K562 (cell line): Measurements from ENCODE around the gene ARHGAP22. TPM values are rescaled to one million over a fixed set of nuclear protein-coding genes. Genes with fewer than 3 reads are reported as not detected.

Experiments
- ATAC-seq: fragments of 200-7000 bp; cut with Tn5 transposase; 3 replicates; pipeline ENCODE4 v1.9.1; 2020; ENCODE audit warnings: moderate library complexity
- BruUV-seq: library from RNA; stranded (reverse); fragments of 400-500 nt; replicated peaks from 2 replicates; lab custom pipeline; 2021; lab: Mats Ljungman, UMichigan
- CTCF ChIA-PET: fragments of 300-600 bp; formaldehyde crosslinking; extraction: SDS; loops from one replicate; lab custom pipeline; 2021; ENCODE audit warnings: low intra/inter-chr PET ratio; lab: Yijun Ruan, JAX
- POLR2A ChIA-PET: fragments of 300-600, 350-650 bp; sonication (Branson Sonifier 250); formaldehyde crosslinking; extraction: SDS; loops from one replicate; lab custom pipeline; 2021; ENCODE audit warnings: antibody characterized with exemption, inconsistent platforms; lab: Yijun Ruan, JAX
- DNase-seq, 4 experiments: peaks; one replicate each; pipeline versions ENCODE4 v3.0.0 to v3.0.0-alpha.2; 2011 to 2018; ENCODE audit warnings: low spot score in 3 of 4, mixed read lengths in 3 of 4; ENCODE audit errors: extremely low read depth in 1 of 4
- FAIRE-seq: peaks from 2 replicates; lab custom pipeline; 2011; peaks lifted over from hg19 to GRCh38; lab: Jason Lieb, UNC
- H2AFZ ChIP-seq: 2 replicates; pipeline ENCODE4 v1.6.0; 2011; ENCODE audit warnings: low read depth, low read length, control low read depth, inconsistent platforms
- H3K27ac ChIP-seq: fragments of 200-600 bp; 3 replicates; pipeline ENCODE4 v1.8.0; 2011; ENCODE audit warnings: low read depth, mild to moderate bottlenecking, control low read depth, inconsistent platforms, low read length, moderate library complexity, mixed read lengths; ENCODE audit errors: extremely low read depth
- H3K27me3 ChIP-seq, 2 experiments: fragments of 300-600 bp in 1 of 2; 2 replicates in 1 of 2; 3 replicates in 1 of 2; pipeline versions ENCODE4 v1.6.0 to v1.8.0; 2011; ENCODE audit warnings: inconsistent platforms in 2 of 2, low read length in 2 of 2, mild to moderate bottlenecking in 1 of 2, mixed read lengths in 1 of 2, moderate library complexity in 1 of 2; ENCODE audit not compliant: control insufficient read depth in 2 of 2, insufficient read depth in 2 of 2
- H3K36me3 ChIP-seq: fragments of 300-600 bp; 3 replicates; pipeline ENCODE4 v1.8.0; 2011; ENCODE audit warnings: mild to moderate bottlenecking, low read length, inconsistent platforms; ENCODE audit not compliant: control insufficient read depth, insufficient read depth
- H3K4me1 ChIP-seq, 2 experiments: fragments of 200-600 bp in 1 of 2; replicated peaks in 1 of 2; 2 replicates in 1 of 2; 3 replicates in 1 of 2; pipeline versions ENCODE4 v1.5.1 to v1.8.0; 2011; ENCODE audit warnings: inconsistent platforms in 2 of 2, low read length in 2 of 2, mild to moderate bottlenecking in 1 of 2, mixed read lengths in 1 of 2, moderate library complexity in 1 of 2; ENCODE audit not compliant: control insufficient read depth in 2 of 2, insufficient read depth in 2 of 2
- H3K4me2 ChIP-seq: 2 replicates; pipeline ENCODE4 v1.6.1; 2011; ENCODE audit warnings: low read length, control low read depth, inconsistent platforms, mixed read lengths; ENCODE audit not compliant: insufficient read depth
- H3K4me3 ChIP-seq: fragments of 200-600 bp; sonication (generic), shearing (Covaris generic); 2 replicates; pipeline ENCODE4 v1.5.1; 2016; ENCODE audit warnings: control low read depth, inconsistent platforms
- H3K79me2 ChIP-seq: fragments of 200-600 bp; 3 replicates; pipeline ENCODE4 v1.8.0; 2011; ENCODE audit warnings: low read length, inconsistent platforms; ENCODE audit not compliant: control insufficient read depth, insufficient read depth
- H3K9ac ChIP-seq, 2 experiments: 2 replicates each; pipeline versions ENCODE4 v1.6.0 to v1.6.1; 2011; ENCODE audit warnings: low read depth in 2 of 2, low read length in 2 of 2, control low read depth in 1 of 2, inconsistent platforms in 1 of 2, mild to moderate bottlenecking in 1 of 2, mixed read lengths in 1 of 2; ENCODE audit not compliant: insufficient read depth in 1 of 2
- H3K9me1 ChIP-seq: one replicate; pipeline ENCODE4 v1.6.0; 2011; ENCODE audit warnings: inconsistent platforms, mild to moderate bottlenecking, low read length, moderate library complexity; ENCODE audit not compliant: control insufficient read depth, insufficient read depth
- H3K9me3 ChIP-seq: replicated peaks from 2 replicates; pipeline ENCODE4 v1.5.1; 2011; ENCODE audit warnings: low read depth, low read length, inconsistent platforms; ENCODE audit not compliant: control insufficient read depth, insufficient read depth
- H4K20me1 ChIP-seq: replicated peaks from 2 replicates; pipeline ENCODE4 v1.6.1; 2011; ENCODE audit warnings: low read length, inconsistent platforms, mixed read lengths; ENCODE audit not compliant: control insufficient read depth, insufficient read depth
- BHLHE40 ChIP-seq: IDR thresholded peaks from 2 replicates; pipeline ENCODE4 v1.6.1; 2011; ENCODE audit warnings: low read length, improper control_type of control experiment
- CBX2 ChIP-seq: fragments of 200-600 bp; sonication (generic); IDR thresholded peaks from one replicate; pipeline ENCODE4 v1.6.1; 2012; ENCODE audit warnings: mild to moderate bottlenecking, low read length, inconsistent platforms; ENCODE audit not compliant: insufficient read depth, poor library complexity, severe bottlenecking
- CHD2 ChIP-seq: IDR thresholded peaks from 2 replicates; pipeline ENCODE4 v1.6.1; 2011; ENCODE audit warnings: low read depth, low read length
- CSDE1 ChIP-seq, 2 experiments: fragments of 450-650 bp; IDR thresholded peaks; 2 replicates each; pipeline ENCODE4 v1.6.1; 2016; ENCODE audit warnings: mild to moderate bottlenecking in 1 of 2
- ELF4 ChIP-seq: fragments of 450-650 bp; formaldehyde crosslinking; IDR thresholded peaks from 2 replicates; pipeline ENCODE4 v1.4.0; 2022; ENCODE audit warnings: missing genetic modification characterization
- ETV5 ChIP-seq: sonication (generic); formaldehyde crosslinking; IDR thresholded peaks from 2 replicates; pipeline ENCODE4 v1.4.0; 2020; ENCODE audit warnings: low read depth, mild to moderate bottlenecking, missing genetic modification reagents
- FOXM1 ChIP-seq, 2 experiments: fragments of 450-650 bp in 1 of 2; sonication (generic) in 1 of 2; formaldehyde crosslinking in 1 of 2; IDR thresholded peaks; 2 replicates each; pipeline versions ENCODE4 v1.6.1 to v1.9.0; 2017 to 2022; ENCODE audit warnings: low read depth in 2 of 2, mild to moderate bottlenecking in 2 of 2, missing genetic modification reagents in 1 of 2, moderate library complexity in 1 of 2
- IRF9 ChIP-seq: fragments of 450-650 bp; IDR thresholded peaks from 2 replicates; pipeline ENCODE4 v1.6.1; 2016; ENCODE audit warnings: missing biosample characterization, missing genetic modification characterization
- MECOM ChIP-seq: fragments of 250-450 bp; sonication (Bioruptor Pico); IDR thresholded peaks from 2 replicates; pipeline ENCODE4 v1.8.0; 2022; ENCODE audit warnings: inconsistent platforms
- POLR2AphosphoS2 ChIP-seq: IDR thresholded peaks from 2 replicates; pipeline ENCODE4 v1.6.1; 2012; ENCODE audit warnings: low read length, improper control_type of control experiment
- RREB1 ChIP-seq: fragments of 250-450 bp; sonication (Bioruptor Pico); IDR thresholded peaks from 2 replicates; pipeline ENCODE4 v1.4.0; 2020
- TBL1XR1 ChIP-seq, 2 experiments: IDR thresholded peaks; 2 replicates each; pipeline ENCODE4 v1.6.1; 2012; ENCODE audit warnings: improper control_type of control experiment in 2 of 2, low read length in 2 of 2, mild to moderate bottlenecking in 1 of 2
- TCF15 ChIP-seq: fragments of 250-450 bp; sonication (Bioruptor Pico); IDR thresholded peaks from 2 replicates; pipeline ENCODE4 v1.8.0; 2022; ENCODE audit warnings: moderate library complexity, mild to moderate bottlenecking, inconsistent platforms
- U2AF2 ChIP-seq: fragments of 200-400 bp; formaldehyde crosslinking; optimal IDR thresholded peaks from 2 replicates; pipeline ENCODE3; 2017; ENCODE audit warnings: low read depth, mild to moderate bottlenecking, low read length
- ZNF785 ChIP-seq: fragments of 250-450 bp; sonication (Bioruptor Pico); IDR thresholded peaks from 2 replicates; pipeline ENCODE4 v1.4.0; 2020; ENCODE audit warnings: mild to moderate bottlenecking
- WGBS: fragments of 100-300 bp; shearing (Covaris generic); methylation state at CpG from one replicate; pipeline ENCODE4 v1.1.6; 2016; ENCODE audit warnings: low coverage, mixed read lengths; ENCODE audit not compliant: insufficient coverage; ENCODE audit errors: missing lambda C conversion rate; 5-methylcytosine and 5-hydroxymethylcytosine counted together
- in situ Hi-C: fragments of 300-500 bp; cut with MboI; formaldehyde crosslinking; loops from 4 replicates; pipeline ENCODE4 v1.15.0; 2018; ENCODE audit warnings: inconsistent platforms, mixed read lengths
- intact Hi-C: fragments of 100-400 bp; cut with micrococcal nuclease; formaldehyde crosslinking; loops from 2 replicates; pipeline ENCODE4 v1.14.2; 2022
- polyA plus RNA-seq, 8 experiments: library from polyadenylated mRNA; depleted of rRNA in 4 of 8; stranded (reverse) in 5 of 8; unstranded in 3 of 8; fragments of >200 nt; fragmentation: Nextera tagmentation in 2 of 8; fragmentation: Illumina TruSeq in 1 of 8; extraction: Ambion mirVana in 2 of 8; extraction: Trizol in 1 of 8; gene quantifications; 2 replicates each; pipeline versions ENCODE4 v1.2.1 to v1.2.3, GENCODE V29; 2011 to 2014; ENCODE audit warnings: inconsistent platforms in 1 of 8, missing spikeins in 1 of 8
- total RNA-seq, 7 experiments: library from RNA; depleted of rRNA in 6 of 7; stranded (reverse); fragments of >200 nt in 6 of 7; fragmentation: Illumina TruSeq in 2 of 7; extraction: Trizol in 2 of 7; gene quantifications; 2 replicates each; pipeline versions ENCODE4 v1.2.1 to v1.2.3, GENCODE V29; 2011 to 2021; ENCODE audit warnings: low replicate concordance in 1 of 7

The ARHGAP22 gene
- total and polyA plus RNA-seq, 9 of the 15 experiments (the other 6 are each of a cell fraction or from before 2014, with no cell fraction given) = 1.3 to 28.1 (median 12.7) TPM

- no peak for TF ChIP-seq IRF9 (tag)
- no peak for TF ChIP-seq CBX2
- no peak for TF ChIP-seq TCF15 (CRISPR knock-in tag)
- no peak for TF ChIP-seq FOXM1 (IDR thresholded peaks at IDR 0.05; ENCODE audit: low read depth)
- no peak for TF ChIP-seq FOXM1 (CRISPR knock-in tag; IDR thresholded peaks at IDR 0.05; ENCODE audit: low read depth)
- TF ChIP-seq, all 486 proteins: peak for 0
These were observed 101.5 kb downstream of the ARHGAP22 start (continued) for GRCh38 chr10:48503293-48503911.

- FAIRE-seq = no peak
- Histone ChIP-seq H3K4me2 (no peak overlapping the region), H2AFZ (no peak overlapping the region), H3K36me3 (peaks cover 10% of the 10 kb centered on the region; the same call in 1 of the 3 replicates), H3K27ac (no peak overlapping the region), H3K4me1 (peaks cover 42 to 43% of the 10 kb centered on the region in 2 experiments), H3K9me3 (no peaks in the 10 kb centered on the region), H3K27me3 (no peaks in the 10 kb centered on the region), H4K20me1 (no peaks in the 10 kb centered on the region), H3K4me3 (no peak overlapping the region), H3K9ac (no peak overlapping the region), H3K79me2 (peaks cover 78% of the 10 kb centered on the region), H3K9me1 (no peaks in the 10 kb centered on the region)
- in situ Hi-C loops = loop anchor here (5.0 kb wide), 1 partner anchor 55 kb away; no protein-coding TSS in a partner anchor
- ChIA-PET POLR2A (interaction anchor here (0.6 to 1.4 kb wide), 3 partner anchors 8 to 284 kb away, joined by 3 to 4 read pairs (median 3); no protein-coding TSS in a partner anchor), CTCF (no interaction called here)
- no TSS peak for BruUV-seq
- no peak for ATAC-seq
- intact Hi-C loops = no loop called here
- 91% methylated on average over 8 of the region's 9 CpGs for WGBS
- DNase-seq = no peak
- no peak for TF ChIP-seq ETV5 (CRISPR knock-in tag)
- TF ChIP-seq U2AF2 = no peak
- no peak for TF ChIP-seq ELF4
- no peak for TF ChIP-seq CHD2
- TF ChIP-seq TBL1XR1 (IDR thresholded peaks at IDR 0.05; ENCODE audit: low read length in 2 of 2) = no peak
- no peak for TF ChIP-seq BHLHE40
- no peak for TF ChIP-seq MECOM (CRISPR knock-in tag)
- no peak for TF ChIP-seq CSDE1 (IDR thresholded peaks at IDR 0.05)
- no peak for TF ChIP-seq RREB1 (CRISPR knock-in tag)
- TF ChIP-seq ZNF785 = no peak
- TF ChIP-seq POLR2AphosphoS2 = no peak
These were observed 102.1 kb downstream of the ARHGAP22 start for GRCh38 chr10:48502791-48503190.
